ENCODE data around the gene KLHDC4.

KLHDC4 gene

GRCh38 chr16:87679593-87680271 lies 86.1 kb downstream of the KLHDC4 start:
- Histone ChIP-seq H3K9ac (ENCODE audit: low read depth, low read length) (no peak overlapping the region), H3K4me3 (ENCODE audit: low read depth, low read length) (no peak overlapping the region), H3K36me3 (ENCODE audit: control insufficient read depth, insufficient read depth, low read length) (no peaks in the 10 kb centered on the region), H3K27ac (ENCODE audit: low read depth, low read length) (no peak overlapping the region), H3K27me3 (ENCODE audit: control insufficient read depth, insufficient read depth, low read length) (no peaks in the 10 kb centered on the region), H3K9me3 (ENCODE audit: control insufficient read depth, insufficient read depth, low read length) (no peaks in the 10 kb centered on the region), H3K4me1 (ENCODE audit: control insufficient read depth, insufficient read depth, low read length) (peaks cover 4% of the 10 kb centered on the region; the same call in 1 of the 2 replicates)

- Histone ChIP-seq H3K9ac (ENCODE audit: low read depth, low read length) (no peak overlapping the region), H3K36me3 (ENCODE audit: control insufficient read depth, insufficient read depth, low read length) (no peaks in the 10 kb centered on the region), H3K27ac (ENCODE audit: low read depth, low read length) (no peak overlapping the region), H3K9me3 (ENCODE audit: control insufficient read depth, insufficient read depth, low read length) (no peaks in the 10 kb centered on the region), H3K27me3 (ENCODE audit: control insufficient read depth, insufficient read depth, low read length) (no peaks in the 10 kb centered on the region), H3K4me3 (ENCODE audit: low read depth, low read length) (no peak overlapping the region), H3K4me1 (ENCODE audit: control insufficient read depth, insufficient read depth, low read length) (peaks cover 4% of the 10 kb centered on the region; the same call in 1 of the 2 replicates)
These were observed 87.2 kb downstream of the KLHDC4 start for GRCh38 chr16:87678618-87679017.

GRCh38 chr16:87677830-87678229 lies 88.0 kb downstream of the KLHDC4 start:
- no peak overlapping the region for H3K4me3 ChIP-seq (ENCODE audit: low read depth, low read length)
- no peaks in the 10 kb centered on the region for H3K27me3 ChIP-seq (ENCODE audit: control insufficient read depth, insufficient read depth, low read length)
- peaks cover 4% of the 10 kb centered on the region; the same call in 1 of the 2 replicates for H3K4me1 ChIP-seq (ENCODE audit: control insufficient read depth, insufficient read depth, low read length)
- no peak overlapping the region for H3K27ac ChIP-seq (ENCODE audit: low read depth, low read length)
- no peak overlapping the region for H3K9ac ChIP-seq (ENCODE audit: low read depth, low read length)
- H3K36me3 ChIP-seq (ENCODE audit: control insufficient read depth, insufficient read depth, low read length): no peaks in the 10 kb centered on the region
- no peaks in the 10 kb centered on the region for H3K9me3 ChIP-seq (ENCODE audit: control insufficient read depth, insufficient read depth, low read length)

GRCh38 chr16:87675111-87675719 lies 90.6 kb downstream of the KLHDC4 start:
- no peak overlapping the region for H3K4me3 ChIP-seq (ENCODE audit: low read depth, low read length)
- no peak overlapping the region for H3K9ac ChIP-seq (ENCODE audit: low read depth, low read length)
- no peaks in the 10 kb centered on the region for H3K9me3 ChIP-seq (ENCODE audit: control insufficient read depth, insufficient read depth, low read length)
- H3K4me1 ChIP-seq (ENCODE audit: control insufficient read depth, insufficient read depth, low read length): peaks cover 4% of the 10 kb centered on the region; the same call in 1 of the 2 replicates
- H3K36me3 ChIP-seq (ENCODE audit: control insufficient read depth, insufficient read depth, low read length): no peaks in the 10 kb centered on the region
- no peak overlapping the region for H3K27ac ChIP-seq (ENCODE audit: low read depth, low read length)
- no peaks in the 10 kb centered on the region for H3K27me3 ChIP-seq (ENCODE audit: control insufficient read depth, insufficient read depth, low read length)

- H3K27me3 ChIP-seq (ENCODE audit: control insufficient read depth, insufficient read depth, low read length): no peaks in the 10 kb centered on the region
These were observed 91.4 kb downstream of the KLHDC4 start for GRCh38 chr16:87674419-87674818.

GRCh38 chr16:87671715-87672270 lies 94.0 kb downstream of the KLHDC4 start:
- Histone ChIP-seq H3K4me3 (ENCODE audit: low read depth, low read length) (no peak overlapping the region), H3K9me3 (ENCODE audit: control insufficient read depth, insufficient read depth, low read length) (no peaks in the 10 kb centered on the region), H3K9ac (ENCODE audit: low read depth, low read length) (no peak overlapping the region), H3K4me1 (ENCODE audit: control insufficient read depth, insufficient read depth, low read length) (peaks cover 4% of the 10 kb centered on the region; the same call in 1 of the 2 replicates), H3K36me3 (ENCODE audit: control insufficient read depth, insufficient read depth, low read length) (no peaks in the 10 kb centered on the region), H3K27me3 (ENCODE audit: control insufficient read depth, insufficient read depth, low read length) (no peaks in the 10 kb centered on the region), H3K27ac (ENCODE audit: low read depth, low read length) (no peak overlapping the region)

More at GRCh38 chr16:87674419-87674818, 91.4 kb downstream of the KLHDC4 start:
- H3K36me3 ChIP-seq (ENCODE audit: control insufficient read depth, insufficient read depth, low read length): no peaks in the 10 kb centered on the region
- H3K4me3 ChIP-seq (ENCODE audit: low read depth, low read length): no peak overlapping the region
- H3K27ac ChIP-seq (ENCODE audit: low read depth, low read length): no peak overlapping the region
- H3K9me3 ChIP-seq (ENCODE audit: control insufficient read depth, insufficient read depth, low read length): no peaks in the 10 kb centered on the region
- no peak overlapping the region for H3K9ac ChIP-seq (ENCODE audit: low read depth, low read length)
- H3K4me1 ChIP-seq (ENCODE audit: control insufficient read depth, insufficient read depth, low read length): peaks cover 4% of the 10 kb centered on the region; the same call in 1 of the 2 replicates

GRCh38 chr16:87671221-87671620 lies 94.6 kb downstream of the KLHDC4 start:
- H3K27me3 ChIP-seq (ENCODE audit: control insufficient read depth, insufficient read depth, low read length): no peaks in the 10 kb centered on the region
- H3K36me3 ChIP-seq (ENCODE audit: control insufficient read depth, insufficient read depth, low read length): no peaks in the 10 kb centered on the region
- H3K4me1 ChIP-seq (ENCODE audit: control insufficient read depth, insufficient read depth, low read length): peaks cover 4% of the 10 kb centered on the region; the same call in 1 of the 2 replicates
- no peak overlapping the region for H3K27ac ChIP-seq (ENCODE audit: low read depth, low read length)
- no peaks in the 10 kb centered on the region for H3K9me3 ChIP-seq (ENCODE audit: control insufficient read depth, insufficient read depth, low read length)
- no peak overlapping the region for H3K9ac ChIP-seq (ENCODE audit: low read depth, low read length)
- H3K4me3 ChIP-seq (ENCODE audit: low read depth, low read length): no peak overlapping the region

- Histone ChIP-seq H3K27ac (ENCODE audit: low read depth, low read length) (no peak overlapping the region), H3K4me1 (ENCODE audit: control insufficient read depth, insufficient read depth, low read length) (no peaks in the 10 kb centered on the region), H3K36me3 (ENCODE audit: control insufficient read depth, insufficient read depth, low read length) (no peaks in the 10 kb centered on the region), H3K9ac (ENCODE audit: low read depth, low read length) (no peak overlapping the region), H3K9me3 (ENCODE audit: control insufficient read depth, insufficient read depth, low read length) (no peaks in the 10 kb centered on the region), H3K27me3 (ENCODE audit: control insufficient read depth, insufficient read depth, low read length) (no peaks in the 10 kb centered on the region), H3K4me3 (ENCODE audit: low read depth, low read length) (no peak overlapping the region)
These were observed 96.1 kb downstream of the KLHDC4 start for GRCh38 chr16:87669672-87670071.

GRCh38 chr16:87667946-87668345 lies 97.8 kb downstream of the KLHDC4 start:
- H3K27me3 ChIP-seq (ENCODE audit: control insufficient read depth, insufficient read depth, low read length): no peaks in the 10 kb centered on the region
- no peaks in the 10 kb centered on the region for H3K4me1 ChIP-seq (ENCODE audit: control insufficient read depth, insufficient read depth, low read length)
- H3K9ac ChIP-seq (ENCODE audit: low read depth, low read length): no peak overlapping the region
- H3K36me3 ChIP-seq (ENCODE audit: control insufficient read depth, insufficient read depth, low read length): no peaks in the 10 kb centered on the region
- H3K9me3 ChIP-seq (ENCODE audit: control insufficient read depth, insufficient read depth, low read length): no peaks in the 10 kb centered on the region
- H3K4me3 ChIP-seq (ENCODE audit: low read depth, low read length): no peak overlapping the region
- no peak overlapping the region for H3K27ac ChIP-seq (ENCODE audit: low read depth, low read length)

GRCh38 chr16:87667443-87667842 lies 98.3 kb downstream of the KLHDC4 start:
- Histone ChIP-seq H3K9me3 (ENCODE audit: control insufficient read depth, insufficient read depth, low read length) (no peaks in the 10 kb centered on the region), H3K36me3 (ENCODE audit: control insufficient read depth, insufficient read depth, low read length) (no peaks in the 10 kb centered on the region), H3K4me1 (ENCODE audit: control insufficient read depth, insufficient read depth, low read length) (peaks cover 3% of the 10 kb centered on the region; the same call in 1 of the 2 replicates), H3K27me3 (ENCODE audit: control insufficient read depth, insufficient read depth, low read length) (no peaks in the 10 kb centered on the region), H3K27ac (ENCODE audit: low read depth, low read length) (no peak overlapping the region), H3K9ac (ENCODE audit: low read depth, low read length) (no peak overlapping the region), H3K4me3 (ENCODE audit: low read depth, low read length) (no peak overlapping the region)

GRCh38 chr16:87666919-87667318 lies 98.9 kb downstream of the KLHDC4 start:
- Histone ChIP-seq H3K9me3 (ENCODE audit: control insufficient read depth, insufficient read depth, low read length) (no peaks in the 10 kb centered on the region), H3K27me3 (ENCODE audit: control insufficient read depth, insufficient read depth, low read length) (no peaks in the 10 kb centered on the region), H3K27ac (ENCODE audit: low read depth, low read length) (no peak overlapping the region), H3K4me3 (ENCODE audit: low read depth, low read length) (no peak overlapping the region), H3K4me1 (ENCODE audit: control insufficient read depth, insufficient read depth, low read length) (peaks cover 8% of the 10 kb centered on the region), H3K36me3 (ENCODE audit: control insufficient read depth, insufficient read depth, low read length) (no peaks in the 10 kb centered on the region), H3K9ac (ENCODE audit: low read depth, low read length) (no peak overlapping the region)
